ENCODE measurements around the gene GRIK3. TPM values are rescaled to one million over a fixed set of nuclear protein-coding genes. Genes with fewer than 3 reads are reported as not detected.
A peak's percentile ranks its signal among the peaks of the same experiment; 100 is the strongest.

The GRIK3 gene
- polyA plus RNA-seq, 4 donors, result 0.48 to 3.8 (median 3.2) TPM

DNA sequence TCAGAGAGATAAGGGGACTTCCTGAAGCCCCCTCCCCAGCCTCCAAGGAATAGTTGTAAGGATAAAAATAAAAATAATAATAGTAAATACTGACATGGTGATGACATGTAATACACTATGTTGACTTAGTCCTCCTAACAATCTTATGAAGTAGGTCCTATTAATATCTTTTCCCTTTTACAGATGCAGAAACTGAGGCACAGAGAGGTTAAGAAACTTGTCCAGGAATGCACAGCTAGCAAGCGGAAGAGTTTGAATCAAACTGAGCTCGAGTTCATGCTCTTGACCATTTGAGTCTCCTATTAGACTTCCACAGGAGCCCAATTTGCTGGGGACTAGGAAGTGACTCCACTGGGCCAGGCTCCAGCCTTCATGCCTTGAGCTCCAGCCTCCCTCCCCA lies 194.8 kb downstream of the GRIK3 start:
- no peak for DNase-seq (ENCODE audit: low read depth in 4 of 4, low spot score in 3 of 4)

DNA sequence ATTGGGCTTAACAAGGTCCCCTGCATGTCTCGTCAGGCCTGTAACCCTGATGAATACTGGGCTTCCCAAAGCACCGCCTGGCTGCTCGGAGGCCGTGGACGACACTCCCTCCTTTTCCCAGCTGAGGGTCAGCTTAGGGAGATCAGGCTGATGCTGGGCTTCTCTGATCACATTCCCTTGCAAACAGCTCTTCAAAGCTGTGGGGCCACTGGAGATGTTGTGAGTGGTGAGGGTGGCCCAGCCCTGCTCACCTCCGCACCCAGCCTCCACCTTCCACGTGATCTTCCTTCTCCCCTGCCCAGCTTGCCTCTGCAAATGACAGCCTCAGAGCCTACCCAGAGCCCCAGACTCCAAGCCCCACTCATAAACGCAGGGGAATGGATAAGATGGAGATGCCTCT lies 195.4 kb downstream of the GRIK3 start:
- no peak for DNase-seq (ENCODE audit: low read depth in 4 of 4, low spot score in 3 of 4)

DNA sequence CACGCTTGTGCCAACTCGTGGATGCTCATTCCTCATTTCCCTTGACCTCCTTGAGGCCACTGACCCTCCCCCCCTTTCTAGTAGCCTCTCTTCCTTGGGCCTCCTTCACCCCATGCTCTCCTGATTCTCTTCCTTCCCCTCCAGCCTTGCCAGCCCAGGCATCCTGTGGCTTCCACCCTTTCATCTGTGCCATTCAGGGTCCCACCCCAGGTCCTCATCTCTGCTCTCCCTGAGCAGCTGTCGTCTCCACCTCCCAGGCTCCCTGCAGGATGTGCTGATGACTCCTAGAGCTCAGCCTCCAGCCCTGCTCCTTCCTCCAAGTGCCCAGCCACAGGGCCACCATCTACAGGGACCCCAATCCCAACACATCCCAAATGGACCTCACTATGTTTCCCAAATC lies 197.4 kb downstream of the GRIK3 start:
- DNase-seq (ENCODE audit: low read depth in 4 of 4, low spot score in 3 of 4), result no peak

DNA sequence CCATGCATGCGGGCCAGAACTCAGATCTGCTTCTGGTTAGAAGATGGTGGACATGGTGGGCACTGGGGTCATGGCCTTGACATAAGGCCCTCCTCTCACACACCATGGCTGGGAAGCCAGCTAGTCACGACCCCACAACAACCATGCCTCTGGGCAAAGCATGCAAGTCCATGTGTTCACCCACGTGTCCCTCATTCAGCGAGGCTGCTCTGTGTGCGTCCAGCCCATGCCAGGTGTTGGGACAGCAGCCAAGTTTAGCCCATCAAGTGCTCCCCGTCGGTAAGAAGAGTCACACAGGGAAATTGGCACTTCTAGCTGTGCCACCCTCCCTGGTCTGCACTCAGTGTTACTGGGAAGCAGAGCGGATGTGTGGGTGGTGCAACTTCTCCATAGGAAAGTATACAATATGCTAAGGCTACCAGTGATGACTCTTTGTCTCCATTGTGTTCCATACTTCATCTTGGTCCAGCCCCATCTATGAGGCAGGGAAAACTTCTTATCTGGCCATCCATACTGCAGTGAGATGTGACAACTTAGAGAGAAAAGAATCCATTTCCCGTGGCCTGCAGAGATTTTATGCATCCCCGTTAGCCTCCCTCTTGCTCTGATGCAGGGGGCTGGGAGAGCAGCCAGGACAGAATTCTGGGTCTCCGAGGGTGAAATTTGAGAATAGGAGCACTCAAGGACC lies 198.0 kb downstream of the GRIK3 start:
- DNase-seq (ENCODE audit: low read depth in 4 of 4, low spot score in 3 of 4), result no peak

DNA sequence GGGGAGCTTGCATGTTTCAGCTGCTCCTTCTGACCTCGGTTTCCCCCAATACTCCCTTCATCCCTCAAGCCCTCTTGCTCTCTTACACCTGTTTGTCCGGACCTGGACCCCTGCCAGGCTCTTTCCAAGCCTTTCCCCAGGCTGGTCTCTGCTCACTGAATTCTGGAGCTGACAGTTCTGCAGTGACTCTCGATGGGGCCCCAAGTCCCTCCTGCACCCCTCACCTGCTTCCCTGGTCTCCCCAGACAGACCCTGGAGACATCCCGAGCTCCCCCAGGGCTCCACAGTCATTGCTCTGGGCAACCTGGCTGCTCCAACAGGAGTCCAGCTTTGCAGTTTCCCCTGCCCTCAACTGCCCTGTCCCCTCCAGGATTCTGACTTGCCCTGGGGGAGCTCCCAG lies 198.6 kb downstream of the GRIK3 start:
- no peak for DNase-seq (ENCODE audit: low read depth in 4 of 4, low spot score in 3 of 4)

DNA sequence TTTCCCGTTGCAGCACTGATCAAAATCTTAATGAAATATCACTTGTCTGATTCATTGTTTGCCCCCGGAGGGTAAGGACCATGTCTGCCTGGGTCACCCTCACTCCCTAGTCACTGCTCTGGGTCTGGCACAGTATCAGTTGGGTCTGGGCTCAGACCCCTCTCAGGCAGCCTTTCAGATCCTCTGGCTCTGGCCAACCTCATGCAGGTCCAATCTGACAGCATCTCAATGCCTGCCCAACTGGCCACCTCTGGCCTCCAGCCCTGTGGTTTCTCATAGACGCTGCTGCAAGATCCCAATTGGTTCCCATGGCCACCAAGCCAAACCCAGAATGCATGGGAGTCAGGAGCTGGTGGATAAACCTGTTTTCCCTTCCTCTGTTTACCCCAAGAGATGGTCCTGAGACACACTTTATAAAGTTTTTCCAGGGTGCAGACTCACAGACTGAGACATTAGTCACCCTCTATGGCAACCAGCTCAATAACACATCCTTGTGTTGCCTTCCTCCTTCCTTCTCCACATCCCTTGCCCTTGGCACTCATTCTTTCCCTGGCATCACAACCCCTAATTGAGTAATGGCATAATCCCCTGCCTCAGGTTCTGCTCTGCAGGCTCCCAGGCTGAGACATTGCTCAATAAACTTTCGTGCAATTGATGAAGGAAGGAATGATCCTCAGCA lies 199.2 kb downstream of the GRIK3 start:
- no peak for DNase-seq (ENCODE audit: low read depth in 4 of 4, low spot score in 3 of 4)

DNA sequence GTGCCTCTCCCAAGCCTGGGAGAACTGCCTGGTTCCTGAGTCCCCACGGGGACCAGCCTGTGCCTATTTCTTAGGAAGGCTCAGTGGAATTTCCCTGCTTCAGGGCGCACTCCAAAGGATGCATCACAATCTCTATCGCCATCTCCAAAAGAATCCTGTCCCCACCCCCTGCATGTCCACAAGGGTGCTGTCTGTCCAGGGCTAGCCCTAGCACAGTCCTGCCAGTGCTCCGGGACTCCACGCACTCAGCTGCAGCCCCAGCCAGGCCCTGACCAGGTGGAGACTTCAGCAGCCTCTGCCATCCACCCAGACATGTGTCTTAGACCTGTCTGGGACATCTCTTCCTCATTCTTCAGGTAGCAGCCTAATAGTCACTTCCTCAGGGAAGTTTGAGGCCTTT lies 199.7 kb downstream of the GRIK3 start:
- no peak for DNase-seq (ENCODE audit: low read depth in 4 of 4, low spot score in 3 of 4)

DNA sequence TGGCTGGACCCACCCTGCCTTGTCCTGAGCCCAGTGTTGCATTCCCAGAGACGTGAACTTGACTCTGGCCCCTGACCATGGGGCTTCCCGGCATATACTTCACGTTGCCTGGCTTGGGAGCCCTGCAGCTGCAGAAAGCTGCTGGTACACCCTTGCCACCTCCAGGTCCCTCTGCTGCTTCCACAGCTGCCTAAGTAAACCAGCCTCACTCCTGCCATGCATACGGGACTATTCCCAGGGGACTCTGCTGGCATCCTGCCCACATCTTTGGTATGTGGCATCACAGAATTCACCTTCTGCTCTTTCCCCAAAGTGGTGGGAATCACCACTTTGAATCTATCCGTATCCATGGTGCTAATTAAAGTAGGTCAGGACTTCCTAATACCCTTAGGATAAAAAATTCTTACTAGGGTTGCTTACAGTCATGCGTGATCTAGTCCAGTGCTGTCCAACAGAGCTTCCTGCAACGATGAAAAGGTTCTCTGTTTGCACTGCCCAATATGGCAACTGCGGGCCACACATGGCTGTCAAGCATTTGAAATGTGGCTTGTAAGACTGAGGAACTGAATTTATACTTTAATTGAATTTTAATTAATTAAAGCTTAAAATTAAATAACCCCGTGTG lies 203.0 kb downstream of the GRIK3 start:
- DNase-seq (ENCODE audit: low read depth in 4 of 4, low spot score in 3 of 4), result no peak

DNA sequence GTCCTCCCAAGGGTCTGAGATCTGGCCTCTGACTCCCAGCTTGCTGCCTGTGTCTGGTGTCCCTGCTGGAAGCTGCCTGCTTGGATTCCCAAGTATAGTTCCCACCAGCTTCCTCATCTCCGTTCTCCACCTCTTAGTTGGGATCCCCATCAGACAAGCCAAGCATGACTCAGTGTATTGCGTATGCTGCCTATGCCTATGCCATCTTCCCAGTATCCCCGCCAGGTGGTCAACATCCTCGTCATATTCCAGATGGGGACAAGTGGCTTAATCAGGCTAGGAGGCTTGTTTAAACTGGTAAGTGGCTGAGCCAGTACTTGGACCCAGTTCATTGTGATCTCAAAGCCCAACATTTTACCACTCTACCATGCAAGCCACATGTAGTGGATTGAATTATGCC lies 204.4 kb downstream of the GRIK3 start:
- no peak for DNase-seq (ENCODE audit: low read depth in 4 of 4, low spot score in 3 of 4)

DNA sequence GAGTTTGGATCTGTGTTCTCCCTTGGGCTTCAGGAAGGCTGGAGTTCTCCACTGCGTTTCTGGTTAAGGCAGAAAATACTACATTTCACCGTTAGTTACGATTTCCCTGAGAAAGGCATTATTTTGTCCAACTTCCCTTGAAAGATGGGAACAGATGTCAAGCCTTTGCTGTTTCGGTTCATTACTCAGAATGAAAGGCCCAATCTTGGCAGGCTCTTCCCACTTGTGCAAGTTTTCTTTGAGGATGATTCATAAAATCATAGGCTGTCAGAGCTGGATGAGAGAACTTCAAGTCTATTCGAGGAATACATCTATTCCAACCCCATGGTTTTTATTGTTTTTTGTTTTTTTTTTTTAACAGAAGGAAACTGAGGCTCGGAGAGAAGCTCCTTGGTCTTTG lies 205.2 kb downstream of the GRIK3 start:
- no peak for DNase-seq (ENCODE audit: low read depth in 4 of 4, low spot score in 3 of 4)

DNA sequence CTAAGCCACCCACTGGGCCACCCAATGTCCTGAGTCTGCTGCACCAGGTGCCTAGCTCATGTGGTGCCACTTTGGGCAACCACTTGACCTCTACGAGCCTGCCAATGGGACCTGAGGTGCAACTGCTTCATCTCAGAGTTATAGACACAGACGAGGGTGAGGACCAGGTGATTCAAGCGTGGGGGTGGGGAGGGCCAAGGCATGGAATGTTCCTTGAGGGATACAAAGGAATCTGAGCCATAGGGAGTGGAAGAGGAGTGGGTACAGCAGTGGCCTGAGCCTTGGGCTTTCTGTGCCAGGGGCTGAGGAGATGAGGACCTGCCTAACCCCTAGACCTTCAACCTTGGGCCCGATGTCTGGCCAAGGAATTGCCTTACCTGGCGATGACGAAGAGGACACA lies 209.1 kb downstream of the GRIK3 start:
- no peak for DNase-seq (ENCODE audit: low read depth in 4 of 4, low spot score in 3 of 4)

DNA sequence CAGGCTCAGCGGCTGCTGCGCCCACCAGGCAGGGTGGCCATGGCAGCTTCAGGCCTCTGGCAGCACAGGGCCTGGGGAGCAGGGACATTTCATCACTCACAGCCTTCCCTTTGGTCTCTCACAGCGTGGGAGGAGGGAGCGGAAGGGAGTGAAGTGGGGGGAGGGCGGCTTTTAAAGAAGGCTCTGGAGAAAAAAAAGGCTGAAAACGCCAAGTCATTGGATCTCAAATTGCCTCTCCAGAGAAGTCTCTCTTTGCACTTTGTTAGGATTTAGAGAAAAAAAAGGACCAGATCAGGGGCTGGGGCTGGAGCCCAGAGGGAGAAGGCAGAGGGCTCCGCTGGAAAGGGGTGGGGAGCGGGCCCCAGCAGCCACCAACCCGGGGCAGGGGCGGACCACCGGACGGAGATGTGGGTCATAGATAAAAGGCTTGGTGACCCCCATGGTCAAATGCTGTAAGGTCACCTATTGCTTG lies 209.9 kb downstream of the GRIK3 start:
- DNase-seq (ENCODE audit: low read depth in 4 of 4, low spot score in 3 of 4), result peak; percentile 21 to 65 (median 38)

DNA sequence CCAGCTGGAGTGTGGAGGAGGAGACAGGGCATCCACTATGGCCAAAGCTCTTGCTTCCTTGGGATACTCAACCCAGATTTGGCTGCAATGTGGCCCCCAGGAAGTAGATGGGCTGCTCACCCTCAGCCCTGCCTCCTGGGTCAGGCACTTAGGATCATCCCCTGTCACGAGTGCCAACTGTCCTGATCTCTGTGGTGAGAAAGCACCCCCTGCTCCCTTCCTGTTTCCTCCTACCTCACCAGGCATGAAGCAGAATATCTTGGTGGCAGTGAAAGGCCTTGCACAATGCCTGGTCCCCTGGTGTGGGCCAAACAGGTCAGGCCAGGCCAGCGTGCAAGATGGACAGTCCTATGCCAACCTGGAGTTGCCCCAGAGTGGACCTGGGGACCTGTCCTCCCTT lies 211.7 kb downstream of the GRIK3 start:
- DNase-seq (ENCODE audit: low read depth in 4 of 4, low spot score in 3 of 4), result no peak

DNA sequence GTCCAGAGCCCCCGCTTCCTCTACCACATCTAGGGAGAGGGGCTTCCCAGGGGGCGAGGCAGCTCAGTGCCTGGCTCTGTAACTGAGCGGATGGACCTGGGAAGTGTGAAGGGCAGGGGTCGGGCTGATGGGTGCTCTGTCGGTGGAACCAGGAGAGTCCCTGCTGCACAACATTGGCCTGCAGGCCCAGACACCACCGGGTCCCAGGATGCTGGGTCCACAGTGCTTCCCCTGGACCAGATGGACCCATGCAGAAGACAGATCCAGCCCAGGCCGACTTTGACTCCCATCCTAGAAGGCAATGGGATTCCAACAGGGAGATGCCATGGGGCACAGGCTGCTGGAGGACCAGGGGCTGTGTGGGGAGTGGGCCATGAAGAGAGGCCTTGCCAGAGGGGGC lies 212.9 kb downstream of the GRIK3 start:
- no peak for DNase-seq (ENCODE audit: low read depth in 4 of 4, low spot score in 3 of 4)

DNA sequence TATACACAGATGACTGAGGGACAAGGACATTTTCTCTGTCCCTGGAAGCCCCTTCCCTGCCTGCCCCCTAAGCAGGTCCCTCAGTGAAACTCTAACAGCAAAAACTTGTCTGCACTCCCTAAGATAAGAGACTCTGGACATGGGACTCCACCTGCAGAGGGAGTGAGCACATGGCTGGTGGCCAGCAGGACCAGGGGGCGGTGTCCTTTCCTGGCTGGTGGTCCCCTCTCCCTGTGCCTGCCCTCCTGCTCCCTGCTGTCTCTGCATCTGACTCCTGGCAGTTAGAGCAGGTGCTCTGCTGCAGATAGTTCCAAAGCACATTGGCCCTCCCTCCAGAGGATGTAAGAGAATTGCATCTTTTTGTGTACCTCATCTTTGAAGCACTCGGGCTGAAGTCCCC lies 215.5 kb downstream of the GRIK3 start:
- no peak for DNase-seq (ENCODE audit: low read depth in 4 of 4, low spot score in 3 of 4)

DNA sequence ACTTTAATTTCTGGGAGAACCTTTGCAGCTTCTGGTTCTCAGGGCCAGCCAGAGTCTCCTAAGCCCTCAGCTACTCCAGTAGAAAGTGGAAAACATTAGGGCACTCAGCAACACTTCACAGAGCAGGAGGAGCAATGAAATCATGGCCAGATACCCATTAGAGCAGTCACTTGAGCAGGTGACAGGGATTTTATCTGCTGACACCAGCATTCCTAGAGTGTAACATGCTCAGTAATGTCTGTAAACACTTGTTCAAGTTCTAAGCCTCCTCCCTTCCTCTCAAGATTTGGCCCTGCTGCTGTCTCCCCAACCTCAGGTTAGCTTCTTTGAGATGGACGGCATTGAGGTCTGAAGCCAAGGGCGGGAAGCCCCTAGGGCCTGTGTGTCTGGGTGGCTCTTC lies 218.0 kb downstream of the GRIK3 start:
- no peak for DNase-seq (ENCODE audit: low read depth in 4 of 4, low spot score in 3 of 4)

DNA sequence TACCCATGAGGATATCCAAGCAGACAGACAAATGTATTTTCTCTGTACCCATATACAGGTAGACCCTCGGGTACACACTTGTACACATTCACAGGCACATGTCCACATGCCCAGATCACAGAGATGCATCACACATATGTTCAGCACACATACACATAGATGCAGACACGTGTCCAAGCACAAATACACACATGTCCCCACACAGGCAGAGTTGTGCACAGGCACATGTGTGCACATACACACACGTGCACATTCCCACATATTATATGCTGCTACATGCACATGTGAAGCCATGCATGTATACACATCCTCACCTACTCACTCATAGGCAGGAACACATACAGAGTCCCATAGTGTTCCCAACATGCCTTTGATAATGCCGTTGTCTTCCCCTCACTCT lies 219.5 kb downstream of the GRIK3 start:
- no peak for DNase-seq (ENCODE audit: low read depth in 4 of 4, low spot score in 3 of 4)

DNA sequence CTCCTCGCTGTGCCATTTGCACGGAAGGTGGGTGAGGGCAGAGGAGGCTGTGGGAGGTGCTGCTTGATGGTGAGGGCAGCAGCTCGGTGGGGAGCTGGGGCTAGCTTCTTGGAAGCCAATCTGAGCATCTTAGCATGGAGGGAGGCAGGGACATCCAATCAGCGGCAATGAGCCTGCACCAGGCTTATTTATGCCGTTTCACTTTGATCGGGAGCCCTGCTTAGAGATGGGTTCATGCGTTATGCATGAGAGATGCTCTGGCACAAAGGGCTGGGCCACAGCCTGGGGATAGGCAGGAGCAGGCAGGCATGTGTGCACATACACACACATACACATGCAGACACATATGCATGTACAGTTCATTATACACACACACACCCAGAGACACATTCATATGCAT lies 220.2 kb downstream of the GRIK3 start:
- DNase-seq (ENCODE audit: low read depth in 4 of 4, low spot score in 3 of 4), result no peak

DNA sequence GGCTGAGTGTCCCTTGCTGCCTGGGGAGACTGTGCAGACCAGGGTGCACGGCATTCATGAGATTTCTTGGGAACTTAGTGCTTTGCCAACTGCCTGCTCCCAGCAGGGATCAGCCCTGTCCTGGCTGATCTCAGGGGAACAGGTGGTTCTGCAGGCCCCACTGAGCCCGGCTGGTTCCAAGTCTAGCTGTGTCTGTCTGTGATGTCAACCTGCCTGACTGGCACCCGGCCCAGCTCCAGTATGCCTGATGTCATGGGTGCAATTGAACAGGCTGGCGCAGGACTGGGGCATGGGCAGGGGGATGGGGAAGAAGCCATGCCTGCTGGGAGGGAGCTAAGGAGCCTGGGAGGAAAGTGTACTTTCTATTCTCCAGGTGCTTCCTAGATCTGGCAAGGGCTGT lies 227.1 kb downstream of the GRIK3 start:
- DNase-seq (ENCODE audit: low read depth in 4 of 4, low spot score in 3 of 4), result no peak

DNA sequence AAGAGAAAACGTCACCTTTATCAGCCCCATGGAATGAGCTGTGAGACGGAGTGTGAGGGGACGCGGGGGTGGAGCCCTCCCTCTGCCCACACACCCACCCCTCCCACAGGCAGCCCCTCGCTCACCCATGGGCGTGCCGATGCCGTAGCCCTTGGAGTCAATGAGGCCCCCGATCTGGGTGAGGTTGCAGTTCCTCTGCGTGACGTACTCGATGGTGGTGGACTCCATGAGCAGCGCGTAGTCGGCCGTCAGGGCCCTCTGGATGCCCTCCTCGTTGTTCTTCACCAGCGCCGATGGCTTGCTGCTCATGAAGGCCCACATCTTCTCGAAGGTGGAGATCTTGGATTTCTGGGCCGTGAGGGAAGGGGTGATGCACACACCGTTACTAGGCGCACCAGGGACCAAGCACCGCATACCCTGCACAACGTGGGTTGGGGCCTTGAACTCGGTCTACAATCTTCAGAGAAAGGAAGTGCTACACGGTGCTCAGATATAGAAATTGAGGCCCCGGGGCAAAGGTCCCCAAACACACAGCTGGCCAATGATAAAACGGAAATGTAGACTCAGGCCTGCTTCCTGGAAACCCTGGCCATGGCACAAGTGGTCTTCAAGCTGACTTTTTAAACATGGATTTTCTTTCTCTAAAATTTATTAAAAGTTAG lies 228.2 kb downstream of the GRIK3 start:
- no peak for DNase-seq (ENCODE audit: low read depth in 4 of 4, low spot score in 3 of 4)

DNA sequence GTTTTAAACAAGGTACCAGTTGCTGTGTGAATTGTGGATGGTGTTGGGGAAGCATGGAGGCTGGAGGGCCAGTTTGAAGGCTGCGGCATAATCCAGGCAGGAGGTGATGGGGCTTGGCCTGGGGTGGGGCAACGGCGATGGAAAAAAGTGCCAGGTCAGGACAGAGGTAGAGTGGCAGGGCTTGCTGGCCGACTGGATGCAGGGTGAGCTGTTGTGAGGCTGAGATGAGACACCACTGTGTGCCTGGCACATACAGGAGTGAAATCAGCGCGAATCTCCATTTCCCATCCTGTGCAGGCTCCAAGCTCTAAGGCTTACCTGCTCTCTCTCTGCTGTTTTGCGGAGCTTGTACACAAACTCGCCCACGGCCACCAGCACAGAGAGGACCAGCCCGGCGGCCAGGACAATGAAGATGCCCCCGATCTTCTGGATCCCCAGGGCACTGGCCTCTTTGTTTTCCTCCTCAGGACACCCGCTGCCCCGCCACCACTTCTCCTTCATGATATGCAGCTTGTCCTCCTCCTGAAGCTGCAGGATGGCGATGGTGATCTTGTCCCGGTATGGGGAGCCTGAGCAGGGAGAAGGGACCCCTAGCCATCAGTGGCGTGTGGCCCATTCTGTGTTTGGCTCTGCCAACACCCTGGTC lies 229.5 kb downstream of the GRIK3 start:
- no peak for DNase-seq (ENCODE audit: low read depth in 4 of 4, low spot score in 3 of 4)
